HCEC 1CT (cell line): ENCODE measurements around the gene LIPT1.
"Not testable (repeated sequence)": the region's sequence is repeated elsewhere in the genome, so short reads cannot be mapped to it uniquely, and the experiment has no call there.

Experiments
- DNase-seq: peaks from one replicate; pipeline ENCODE4 v3.0.0-alpha.2; 2017

LIPT1 gene

GRCh38 chr2:99154643-99155536 lies at the start of gene LIPT1, which contains the start of gene TSGA10:
TSS of gene LIPT1 (plus strand) at chr2:99154967. CDS start at chr2:99161958, 6,991 bp downstream.
TSS of gene TSGA10 (minus strand) at chr2:99154942. CDS start at chr2:99109439, 45,503 bp downstream.
- DNase-seq, result peak; percentile 88

DNA sequence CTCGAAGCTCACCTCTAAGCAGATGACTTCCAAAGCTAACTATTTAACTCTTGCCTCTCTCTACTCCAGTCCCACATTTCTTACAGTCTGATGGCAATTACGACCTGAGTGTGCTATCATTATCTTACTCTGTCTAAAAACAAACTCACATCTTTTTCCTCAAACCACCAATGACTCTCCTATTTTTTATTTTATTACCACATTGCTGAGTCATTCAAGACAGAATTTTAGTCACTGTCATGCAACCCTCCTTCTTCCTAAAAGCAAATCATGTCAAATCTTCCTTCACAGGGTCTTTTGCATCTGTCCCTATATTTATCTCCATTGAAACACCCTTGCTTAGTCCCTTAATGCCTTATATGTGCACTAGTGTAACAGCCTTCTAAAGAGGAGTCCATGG lies 47.9 kb upstream of the LIPT1 start:
- DNase-seq, result peak; percentile 4

- DNase-seq, result no peak
Observed at GRCh38 chr2:99111236-99111635, 43.5 kb upstream of the LIPT1 start.

- no peak for DNase-seq
Observed at GRCh38 chr2:99111945-99112344, 42.8 kb upstream of the LIPT1 start.

DNA sequence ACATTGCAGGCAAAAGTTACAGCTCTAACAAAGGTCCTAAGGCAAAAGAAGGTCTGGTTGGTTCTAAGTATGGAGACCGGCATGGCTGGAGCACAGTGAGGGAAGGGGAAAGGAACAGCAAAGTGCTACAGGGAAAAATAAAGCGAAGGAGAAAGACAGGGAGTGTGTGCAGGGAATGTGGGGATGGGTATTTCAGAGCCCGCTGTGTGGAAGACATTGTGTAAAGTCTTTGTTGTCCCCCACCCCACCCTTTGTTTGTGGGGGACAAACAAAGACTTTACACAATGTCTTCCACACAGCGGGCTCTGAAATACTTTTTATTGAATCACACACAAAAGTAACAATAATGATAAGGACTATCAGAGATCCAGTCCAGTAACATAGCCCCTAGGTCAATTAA lies 42.1 kb upstream of the LIPT1 start:
- DNase-seq, result no peak

- no peak for DNase-seq
Observed at GRCh38 chr2:99127981-99128380, 26.8 kb upstream of the LIPT1 start.

DNA sequence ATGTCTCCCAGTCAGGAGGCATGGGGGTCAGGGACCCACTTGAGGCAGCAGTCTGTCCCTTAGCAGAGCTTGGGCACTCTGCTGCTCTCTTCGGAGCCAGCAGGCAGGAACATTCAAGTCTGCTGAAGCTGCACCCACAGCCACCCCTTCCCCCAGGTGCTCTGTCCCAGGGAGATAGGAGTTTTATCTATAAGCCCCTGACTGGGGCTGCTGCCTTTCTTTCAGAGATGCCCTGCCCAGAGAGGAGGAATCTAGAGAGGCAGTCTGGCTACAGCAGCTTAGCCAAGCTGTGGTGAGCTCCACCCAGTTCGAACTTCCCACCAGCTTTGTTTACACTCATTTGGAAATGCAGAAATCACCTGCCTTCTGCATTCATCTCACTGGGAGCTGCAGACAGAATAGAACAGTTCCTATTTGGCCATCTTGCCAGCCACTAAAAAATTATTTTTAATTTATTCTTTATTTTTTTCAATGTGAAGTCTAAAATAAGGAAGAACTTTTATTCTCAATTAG lies 19.7 kb upstream of the LIPT1 start:
- not testable (repeated sequence) for DNase-seq

DNA sequence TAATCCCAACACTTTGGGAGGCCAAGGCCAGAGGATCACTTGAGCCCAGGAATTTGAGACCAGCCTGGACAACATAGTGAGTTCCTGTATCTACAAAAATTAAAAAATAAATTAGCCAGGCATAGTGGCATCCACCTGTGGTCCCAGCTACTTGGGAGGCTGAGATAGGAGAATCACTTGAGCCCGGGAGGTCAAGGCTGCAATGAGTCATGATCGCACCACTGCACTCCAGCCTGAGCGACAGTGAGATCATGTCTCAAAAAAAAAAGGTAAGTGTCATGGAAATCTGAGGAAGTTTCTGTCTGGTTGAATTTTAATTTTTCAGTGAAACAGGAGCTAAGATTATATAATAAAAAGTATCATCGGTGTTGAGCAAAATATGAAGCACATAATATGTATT lies 15.8 kb upstream of the LIPT1 start:
- DNase-seq, result no peak

- DNase-seq, result peak; percentile 41
Observed at GRCh38 chr2:99140056-99140859, 14.5 kb upstream of the LIPT1 start.

DNA sequence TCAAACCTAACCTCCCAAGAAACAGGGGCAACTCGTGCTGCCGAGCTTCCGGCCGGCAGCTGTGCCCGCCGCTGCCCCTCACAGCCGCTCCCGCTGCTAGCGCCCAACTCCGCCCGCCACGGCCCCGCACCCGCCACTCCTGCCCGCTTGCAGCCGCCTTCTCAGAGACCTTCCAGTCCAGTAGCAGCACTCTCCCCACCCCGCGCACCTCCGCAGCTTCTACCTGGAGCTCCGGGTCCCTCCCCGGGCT lies 14.0 kb upstream of the LIPT1 start:
- no peak for DNase-seq

GRCh38 chr2:99141110-99142108 lies 13.4 kb upstream of the LIPT1 start, which contains the start of gene C2orf15:
TSS of gene C2orf15 (plus strand) at chr2:99141707. CDS start at chr2:99150559, 8,852 bp downstream.
- peak; percentile 84 for DNase-seq

DNA sequence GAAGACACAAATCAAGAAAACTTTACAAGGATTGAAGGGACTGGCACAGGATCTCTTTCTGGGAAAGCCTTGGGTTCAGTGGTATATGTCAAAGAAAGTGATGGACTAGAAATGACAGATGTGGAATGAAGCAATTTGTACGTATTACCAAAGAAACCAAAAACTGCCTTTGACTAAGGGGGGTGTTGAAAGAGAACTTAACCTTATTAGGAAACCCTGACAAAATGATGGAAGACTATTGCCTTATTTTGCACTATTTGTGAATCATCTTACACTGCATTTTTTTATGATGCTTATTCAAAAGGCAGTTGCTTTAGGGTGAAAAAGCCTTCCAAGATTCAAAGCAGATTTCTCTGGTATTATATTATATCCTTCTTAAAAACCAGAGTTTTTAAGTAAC lies 4.1 kb upstream of the LIPT1 start:
- peak; percentile 57 for DNase-seq

GRCh38 chr2:99152199-99152895 lies 2.4 kb upstream of the LIPT1 start:
- no peak for DNase-seq

DNA sequence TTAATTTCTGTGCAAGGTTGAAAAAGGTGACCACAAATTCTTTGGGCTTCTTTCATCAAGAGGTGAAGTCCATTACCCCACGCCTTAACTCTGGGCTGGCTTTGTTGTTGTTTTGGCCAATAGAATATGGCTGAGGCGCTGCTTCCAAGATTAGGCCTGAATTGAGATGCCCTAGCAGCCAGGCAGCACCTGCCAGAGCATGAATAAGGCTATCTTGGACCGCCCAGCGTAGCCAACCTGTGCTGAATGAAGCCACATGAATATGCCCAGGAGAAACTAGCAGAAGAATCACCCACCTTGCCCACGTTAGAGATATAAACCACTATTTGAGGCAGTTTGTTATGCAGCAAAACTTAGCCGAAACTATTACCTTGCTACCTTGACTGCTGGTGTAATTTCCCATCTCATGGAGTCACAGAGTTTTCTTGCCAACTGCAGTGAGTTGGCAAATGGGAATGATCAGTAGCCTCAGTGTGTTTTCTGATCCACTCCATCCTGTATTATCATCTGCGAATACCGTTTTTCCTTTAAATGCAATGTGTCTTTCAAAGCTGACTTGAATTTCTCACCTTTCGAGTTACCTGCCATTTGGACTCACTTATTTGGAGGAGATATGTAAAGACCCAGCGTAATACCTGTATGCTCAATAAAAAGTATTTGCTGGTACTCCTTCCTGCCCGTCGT lies 704 bp upstream of the LIPT1 start:
- DNase-seq, result no peak

- no peak for DNase-seq
Observed at GRCh38 chr2:99156891-99157290, 2.1 kb downstream of the LIPT1 start.

- no peak for DNase-seq
Observed at GRCh38 chr2:99158599-99158998, 3.8 kb downstream of the LIPT1 start.

- no peak for DNase-seq
Observed at GRCh38 chr2:99159594-99159993, 4.8 kb downstream of the LIPT1 start.

GRCh38 chr2:99166218-99166617 lies 11.5 kb downstream of the LIPT1 start:
- no peak for DNase-seq

- DNase-seq, result no peak
Observed at GRCh38 chr2:99169534-99169933, 14.8 kb downstream of the LIPT1 start.

- no peak for DNase-seq
Observed at GRCh38 chr2:99171377-99172140, 16.8 kb downstream of the LIPT1 start.
